Sciatic nerve (tissue), 2 donors: ENCODE data around the gene MAP3K2. TPM values are rescaled to one million over a fixed set of nuclear protein-coding genes. Genes with fewer than 3 reads are reported as not detected.

Experiments
- ATAC-seq: fragments of 200-7000 bp; cut with Tn5 transposase; one replicate; pipeline ENCODE4 v1.9.1; 2020; ENCODE audit warnings: mild to moderate bottlenecking, moderate library complexity
- DNase-seq: peaks from one replicate; pipeline ENCODE4 v3.0.0-alpha.2; 2020; ENCODE audit warnings: low spot score
- intact Hi-C: fragments of 100-400 bp; cut with DNase I; formaldehyde crosslinking; loops from one replicate; pipeline ENCODE4 v1.14.2; 2022
- total RNA-seq: library from RNA; stranded (reverse); fragmentation: NEBNext Ultra II Directional; extraction: Animal tissue kit (Norgen Biotek cat#: 25700); gene quantifications from one replicate; pipeline ENCODE4 v1.2.1, GENCODE V29; 2021
- donor health status: DM: no; HTN: no; CAD: no.
- donor health status: DM: no; HTN: no; CAD: no.

The MAP3K2 gene
- total RNA-seq, 1 donor from 2014 or later: 62.0 TPM

DNA sequence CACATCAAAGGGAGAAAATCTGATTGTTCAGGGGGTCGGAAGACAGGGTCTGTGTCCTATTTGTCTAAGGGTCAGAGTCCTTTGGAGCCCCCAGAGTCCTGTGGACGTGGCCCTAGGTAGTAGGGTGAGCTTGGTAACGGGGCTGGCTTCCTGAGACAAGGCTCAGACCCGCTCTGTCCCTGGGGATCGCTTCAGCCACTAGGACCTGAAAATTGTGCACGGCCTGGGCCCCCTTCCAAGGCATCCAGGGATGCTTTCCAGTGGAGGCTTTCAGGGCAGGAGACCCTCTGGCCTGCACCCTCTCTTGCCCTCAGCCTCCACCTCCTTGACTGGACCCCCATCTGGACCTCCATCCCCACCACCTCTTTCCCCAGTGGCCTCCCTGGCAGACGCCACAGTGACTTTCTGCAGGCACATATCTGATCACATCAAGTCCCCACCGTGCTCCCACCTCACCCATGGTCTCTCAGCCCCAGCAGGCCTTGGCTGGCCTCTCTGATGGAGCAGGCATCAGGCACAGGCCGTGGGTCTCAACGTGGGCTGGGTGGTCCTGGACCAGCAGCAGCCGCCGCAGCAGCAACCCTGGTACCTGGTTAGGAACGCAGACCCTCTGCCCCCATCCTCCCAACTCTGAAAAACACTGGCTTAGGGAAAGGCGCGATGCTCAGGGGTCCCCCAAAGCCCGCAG is 34.2 kb upstream of the MAP3K2 start:
- ATAC-seq (no peak), DNase-seq (no peak)
- intact Hi-C loops: no loop called here

DNA sequence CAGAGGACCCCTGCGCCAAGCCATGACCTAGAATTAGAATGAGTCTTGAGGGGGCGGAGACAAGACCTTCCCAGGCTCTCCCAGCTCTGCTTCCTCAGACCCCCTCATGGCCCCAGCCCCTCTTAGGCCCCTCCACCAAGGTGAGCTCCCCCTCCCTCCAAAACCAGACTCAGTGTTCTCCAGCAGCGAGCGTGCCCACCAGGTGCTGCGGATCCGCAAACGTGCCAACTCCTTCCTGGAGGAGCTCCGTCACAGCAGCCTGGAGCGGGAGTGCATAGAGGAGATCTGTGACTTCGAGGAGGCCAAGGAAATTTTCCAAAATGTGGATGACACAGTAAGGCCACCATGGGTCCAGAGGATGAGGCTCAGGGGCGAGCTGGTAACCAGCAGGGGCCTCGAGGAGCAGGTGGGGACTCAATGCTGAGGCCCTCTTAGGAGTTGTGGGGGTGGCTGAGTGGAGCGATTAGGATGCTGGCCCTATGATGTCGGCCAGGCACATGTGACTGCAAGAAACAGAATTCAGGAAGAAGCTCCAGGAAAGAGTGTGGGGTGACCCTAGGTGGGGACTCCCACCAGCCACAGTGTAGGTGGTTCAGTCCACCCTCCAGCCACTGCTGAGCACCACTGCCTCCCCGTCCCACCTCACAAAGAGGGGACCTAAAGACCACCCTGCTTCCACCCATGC is 33.5 kb upstream of the MAP3K2 start:
- intact Hi-C loops: no loop called here
- no peak for DNase-seq
- no peak for ATAC-seq

DNA sequence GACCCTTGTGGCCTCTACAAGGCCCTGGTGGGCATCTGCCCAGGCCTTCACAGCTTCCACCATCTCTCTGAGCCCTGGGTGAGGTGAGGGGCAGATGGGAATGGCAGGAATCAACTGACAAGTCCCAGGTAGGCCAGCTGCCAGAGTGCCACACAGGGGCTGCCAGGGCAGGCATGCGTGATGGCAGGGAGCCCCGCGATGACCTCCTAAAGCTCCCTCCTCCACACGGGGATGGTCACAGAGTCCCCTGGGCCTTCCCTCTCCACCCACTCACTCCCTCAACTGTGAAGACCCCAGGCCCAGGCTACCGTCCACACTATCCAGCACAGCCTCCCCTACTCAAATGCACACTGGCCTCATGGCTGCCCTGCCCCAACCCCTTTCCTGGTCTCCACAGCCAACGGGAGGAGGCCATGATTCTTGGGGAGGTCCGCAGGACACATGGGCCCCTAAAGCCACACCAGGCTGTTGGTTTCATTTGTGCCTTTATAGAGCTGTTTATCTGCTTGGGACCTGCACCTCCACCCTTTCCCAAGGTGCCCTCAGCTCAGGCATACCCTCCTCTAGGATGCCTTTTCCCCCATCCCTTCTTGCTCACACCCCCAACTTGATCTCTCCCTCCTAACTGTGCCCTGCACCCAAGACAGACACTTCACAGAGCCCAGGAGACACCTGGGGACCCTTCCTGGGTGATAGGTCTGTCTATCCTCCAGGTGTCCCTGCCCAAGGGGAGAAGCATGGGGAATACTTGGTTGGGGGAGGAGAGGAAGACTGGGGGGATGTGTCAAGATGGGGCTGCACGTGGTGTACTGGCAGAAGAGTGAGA is 32.5 kb upstream of the MAP3K2 start:
- DNase-seq: no peak
- no peak for ATAC-seq
- intact Hi-C loops: no loop called here

DNA sequence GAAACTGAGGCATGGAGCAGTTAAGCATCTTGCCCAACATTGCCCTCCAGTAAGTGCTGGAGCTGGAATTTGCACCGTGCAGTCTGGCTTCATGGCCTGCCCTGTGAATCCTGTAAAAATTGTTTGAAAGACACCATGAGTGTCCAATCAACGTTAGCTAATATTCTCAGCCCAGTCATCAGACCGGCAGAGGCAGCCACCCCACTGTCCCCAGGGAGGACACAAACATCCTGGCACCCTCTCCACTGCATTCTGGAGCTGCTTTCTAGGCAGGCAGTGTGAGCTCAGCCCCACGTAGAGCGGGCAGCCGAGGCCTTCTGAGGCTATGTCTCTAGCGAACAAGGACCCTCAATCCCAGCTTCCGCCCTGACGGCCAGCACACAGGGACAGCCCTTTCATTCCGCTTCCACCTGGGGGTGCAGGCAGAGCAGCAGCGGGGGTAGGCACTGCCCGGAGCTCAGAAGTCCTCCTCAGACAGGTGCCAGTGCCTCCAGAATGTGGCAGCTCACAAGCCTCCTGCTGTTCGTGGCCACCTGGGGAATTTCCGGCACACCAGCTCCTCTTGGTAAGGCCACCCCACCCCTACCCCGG is 31.8 kb upstream of the MAP3K2 start:
- DNase-seq (no peak), ATAC-seq (no peak)
- intact Hi-C loops: no loop called here

DNA sequence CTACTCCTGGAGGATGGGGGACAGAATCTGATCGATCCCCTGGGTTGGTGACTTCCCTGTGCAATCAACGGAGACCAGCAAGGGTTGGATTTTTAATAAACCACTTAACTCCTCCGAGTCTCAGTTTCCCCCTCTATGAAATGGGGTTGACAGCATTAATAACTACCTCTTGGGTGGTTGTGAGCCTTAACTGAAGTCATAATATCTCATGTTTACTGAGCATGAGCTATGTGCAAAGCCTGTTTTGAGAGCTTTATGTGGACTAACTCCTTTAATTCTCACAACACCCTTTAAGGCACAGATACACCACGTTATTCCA is 31.3 kb upstream of the MAP3K2 start:
- no peak for ATAC-seq
- intact Hi-C loops: no loop called here

DNA sequence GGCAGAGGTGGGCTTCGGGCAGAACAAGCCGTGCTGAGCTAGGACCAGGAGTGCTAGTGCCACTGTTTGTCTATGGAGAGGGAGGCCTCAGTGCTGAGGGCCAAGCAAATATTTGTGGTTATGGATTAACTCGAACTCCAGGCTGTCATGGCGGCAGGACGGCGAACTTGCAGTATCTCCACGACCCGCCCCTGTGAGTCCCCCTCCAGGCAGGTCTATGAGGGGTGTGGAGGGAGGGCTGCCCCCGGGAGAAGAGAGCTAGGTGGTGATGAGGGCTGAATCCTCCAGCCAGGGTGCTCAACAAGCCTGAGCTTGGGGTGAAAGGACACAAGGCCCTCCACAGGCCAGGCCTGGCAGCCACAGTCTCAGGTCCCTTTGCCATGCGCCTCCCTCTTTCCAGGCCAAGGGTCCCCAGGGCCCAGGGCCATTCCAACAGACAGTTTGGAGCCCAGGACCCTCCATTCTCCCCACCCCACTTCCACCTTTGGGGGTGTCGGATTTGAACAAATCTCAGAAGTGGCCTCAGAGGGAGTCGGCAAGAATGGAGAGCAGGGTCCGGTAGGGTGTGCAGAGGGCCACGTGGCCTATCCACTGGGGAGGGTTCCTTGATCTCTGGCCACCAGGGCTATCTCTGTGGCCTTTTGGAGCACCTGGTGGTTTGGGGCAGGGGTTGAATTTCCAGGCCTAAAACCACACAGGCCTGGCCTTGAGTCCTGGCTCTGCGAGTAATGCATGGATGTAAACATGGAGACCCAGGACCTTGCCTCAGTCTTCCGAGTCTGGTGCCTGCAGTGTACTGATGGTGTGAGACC is 30.7 kb upstream of the MAP3K2 start, which contains the start of gene PROC:
PROC (plus strand) TSS at position 128 of the 812 bp plus-strand sequence. CDS start 1,516 bp downstream, outside the sequence.
- ATAC-seq: no peak
- intact Hi-C loops: no loop called here
- DNase-seq: no peak

More for the DNA sequence above, 31.3 kb upstream of the MAP3K2 start:
- DNase-seq: no peak

DNA sequence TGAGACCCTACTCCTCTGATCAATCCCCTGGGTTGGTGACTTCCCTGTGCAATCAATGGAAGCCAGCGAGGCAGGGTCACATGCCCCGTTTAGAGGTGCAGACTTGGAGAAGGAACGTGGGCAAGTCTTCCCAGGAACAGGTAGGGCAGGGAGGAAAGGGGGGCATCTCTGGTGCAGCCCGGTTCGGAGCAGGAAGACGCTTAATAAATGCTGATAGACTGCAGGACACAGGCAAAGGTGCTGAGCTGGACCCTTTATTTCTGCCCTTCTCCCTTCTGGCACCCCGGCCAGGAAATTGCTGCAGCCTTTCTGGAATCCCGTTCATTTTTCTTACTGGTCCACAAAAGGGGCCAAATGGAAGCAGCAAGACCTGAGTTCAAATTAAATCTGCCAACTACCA is 29.6 kb upstream of the MAP3K2 start:
- DNase-seq: no peak
- ATAC-seq: no peak
- intact Hi-C loops: no loop called here

DNA sequence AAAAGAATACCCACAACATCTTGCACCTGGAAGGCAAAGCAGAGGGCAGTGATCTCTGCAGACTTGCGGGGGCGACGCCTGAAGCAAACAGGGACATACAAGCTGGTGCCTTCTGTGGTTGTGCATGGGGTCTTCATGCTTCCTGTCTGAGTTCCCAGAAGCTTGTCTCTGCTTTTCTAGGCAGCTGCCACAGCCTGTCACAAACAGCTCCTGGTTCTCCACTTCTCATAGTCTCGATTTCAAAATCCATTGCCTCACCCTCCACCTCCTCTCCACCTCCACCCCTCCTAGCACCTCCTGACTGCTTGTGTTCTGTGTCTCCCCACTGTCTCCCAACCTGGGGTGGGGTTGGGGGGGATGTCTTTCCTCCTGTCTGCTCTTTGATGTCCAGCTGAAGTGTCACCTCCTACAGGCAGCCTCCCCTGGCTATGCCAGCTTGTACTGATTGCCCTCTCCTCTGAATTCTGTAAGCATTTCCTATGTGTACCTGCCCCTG is 28.8 kb upstream of the MAP3K2 start:
- no peak for ATAC-seq

DNA sequence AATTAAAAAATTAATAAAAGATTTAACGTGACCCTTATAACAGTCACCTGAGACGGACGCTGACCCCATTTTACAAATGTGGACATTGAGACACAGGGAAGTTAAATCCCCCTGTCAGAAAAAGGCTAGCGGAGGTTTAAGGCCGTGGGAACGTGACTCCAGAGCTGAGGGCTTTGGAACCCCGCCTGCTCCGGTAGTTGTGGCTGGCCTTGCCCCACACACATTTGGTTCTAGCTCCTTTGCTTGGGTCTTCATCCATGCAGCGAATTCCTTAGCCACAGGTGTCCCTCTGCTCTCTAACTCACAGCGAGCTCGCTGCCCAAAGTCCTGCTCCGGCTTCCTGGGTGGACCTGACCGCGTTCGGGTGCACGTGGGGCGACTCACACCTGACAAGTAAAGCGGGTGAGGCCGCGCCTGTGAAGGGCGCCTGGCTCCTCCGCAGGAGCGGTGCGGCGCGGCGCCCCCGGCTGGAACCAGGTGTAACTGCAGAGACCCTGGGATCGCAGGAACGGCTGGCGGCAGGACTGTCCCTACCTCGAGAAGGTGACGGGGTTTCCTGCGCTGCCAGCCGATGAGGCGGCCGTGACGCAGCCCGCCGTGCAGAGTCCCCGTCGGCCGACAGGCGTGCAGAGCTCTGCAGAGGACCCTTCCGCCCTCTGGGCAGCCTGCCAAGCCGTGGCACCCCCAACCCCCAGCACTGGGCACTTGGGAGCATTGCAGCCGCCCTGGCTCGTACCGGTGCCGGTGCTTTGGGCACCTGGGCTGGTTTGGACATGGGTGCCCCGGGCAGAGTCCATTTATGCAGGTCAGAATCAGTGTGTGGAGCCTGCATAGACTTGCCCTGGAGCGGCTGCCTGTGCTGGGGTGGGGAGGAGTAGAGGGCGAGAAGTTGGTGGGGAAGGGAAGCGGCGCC is 28.1 kb upstream of the MAP3K2 start:
- intact Hi-C loops: no loop called here
- ATAC-seq (peak; percentile 55), DNase-seq (peak; percentile 70)

More for the DNA sequence above, 28.8 kb upstream of the MAP3K2 start:
- no peak for DNase-seq
- intact Hi-C loops: no loop called here

DNA sequence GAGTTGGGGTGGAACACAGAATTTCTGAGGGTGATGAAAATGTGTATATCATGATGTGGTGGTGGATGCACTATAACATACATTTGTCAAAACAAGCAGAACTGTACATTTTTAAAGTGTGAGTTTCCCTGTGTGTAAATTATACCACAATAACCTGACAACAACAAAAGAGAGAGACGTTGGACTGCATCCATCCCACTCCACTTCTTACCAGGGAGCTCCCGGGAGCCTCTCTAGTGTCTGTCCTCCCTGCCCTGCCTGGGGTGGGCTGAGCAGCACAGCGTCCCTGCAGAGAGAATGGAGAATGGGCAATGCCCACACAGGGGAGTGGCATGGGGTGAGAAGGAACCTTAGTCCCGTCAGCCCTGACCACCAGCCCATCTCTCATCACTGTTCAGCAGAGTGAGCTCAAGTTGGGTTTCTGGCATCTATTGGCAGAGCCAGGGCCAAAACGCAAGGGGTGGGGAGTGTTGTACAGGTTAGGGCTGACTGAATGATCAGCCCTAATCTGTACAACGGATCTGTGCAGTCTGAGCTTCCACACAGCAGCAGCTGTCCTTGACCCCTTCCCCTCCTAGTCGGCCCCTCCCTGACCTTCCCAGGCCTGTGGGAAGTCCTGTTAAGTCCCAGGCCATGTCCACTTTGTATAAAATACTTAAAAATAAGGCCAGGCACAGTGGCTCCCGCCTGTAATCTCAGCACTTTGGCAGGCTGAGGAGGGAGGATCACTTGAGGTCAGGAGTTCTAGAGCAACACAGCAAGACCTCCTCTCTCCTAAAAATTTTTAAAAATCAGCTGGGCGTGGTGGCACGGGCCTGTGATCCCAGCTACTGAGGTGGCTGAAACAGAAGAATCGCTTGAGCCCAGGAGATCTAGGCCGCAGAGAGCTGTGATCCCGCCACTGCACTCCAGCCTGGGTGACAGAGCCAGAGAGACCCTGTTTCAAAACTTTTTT is 27.1 kb upstream of the MAP3K2 start:
- intact Hi-C loops: no loop called here
- ATAC-seq: no peak
- no peak for DNase-seq

DNA sequence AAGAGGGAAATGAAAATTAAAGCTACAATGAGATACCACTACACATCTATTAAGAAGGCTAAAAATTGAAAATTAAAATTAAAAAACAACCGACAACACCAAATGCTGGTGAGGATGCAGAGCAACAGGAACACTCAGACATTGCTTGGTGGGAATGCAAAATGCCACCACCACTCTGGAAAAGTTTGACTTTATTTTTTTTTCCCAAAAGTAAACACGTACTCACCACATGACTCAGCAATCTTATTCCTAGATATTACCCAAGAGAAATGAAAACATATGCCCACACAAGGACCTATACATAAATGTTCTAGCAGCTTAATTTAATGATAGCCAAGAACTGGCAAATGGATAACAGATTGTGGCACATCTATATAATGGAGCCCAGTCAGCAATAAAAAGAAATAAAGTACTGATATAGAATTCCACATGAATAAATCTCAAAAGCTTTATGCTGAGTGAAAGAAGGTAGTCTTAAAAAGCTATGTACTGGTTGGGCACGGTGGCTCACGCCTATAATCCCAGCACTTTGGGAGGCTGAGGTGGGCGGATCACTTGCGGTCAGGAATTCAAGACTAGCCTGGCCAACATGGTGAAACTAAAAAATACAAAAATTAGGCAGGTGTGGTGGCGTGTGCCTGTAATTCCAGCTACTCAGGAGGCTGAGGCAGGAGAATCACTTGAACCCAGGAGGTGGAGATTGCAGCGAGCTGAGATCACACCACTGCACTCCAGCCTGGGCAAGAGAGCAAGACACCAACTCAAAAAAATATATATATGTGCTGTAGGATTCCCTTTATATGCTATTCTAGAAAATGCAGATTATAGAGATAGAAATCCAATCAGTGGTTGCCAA is 26.2 kb upstream of the MAP3K2 start:
- intact Hi-C loops: no loop called here
- ATAC-seq (no peak), DNase-seq (no peak)

DNA sequence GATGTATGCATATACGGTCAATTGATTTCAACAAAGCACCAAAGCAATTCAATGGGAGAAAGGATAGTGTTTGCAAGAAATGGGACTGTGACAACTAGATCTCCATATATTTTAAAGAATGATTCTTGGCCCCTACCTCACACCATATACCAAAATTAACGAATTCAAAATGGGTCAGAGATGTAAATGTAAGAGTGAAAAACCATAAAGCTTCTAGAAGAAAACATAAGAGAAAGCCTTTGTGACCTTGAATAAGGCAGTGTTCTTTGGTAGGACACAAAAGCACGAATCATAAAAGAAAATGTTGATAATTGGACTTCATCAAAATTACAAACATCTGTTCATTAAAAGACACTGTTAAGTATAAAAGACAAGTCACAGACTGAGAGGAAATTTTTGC is 25.4 kb upstream of the MAP3K2 start:
- intact Hi-C loops: no loop called here
- DNase-seq: no peak
- ATAC-seq: no peak

DNA sequence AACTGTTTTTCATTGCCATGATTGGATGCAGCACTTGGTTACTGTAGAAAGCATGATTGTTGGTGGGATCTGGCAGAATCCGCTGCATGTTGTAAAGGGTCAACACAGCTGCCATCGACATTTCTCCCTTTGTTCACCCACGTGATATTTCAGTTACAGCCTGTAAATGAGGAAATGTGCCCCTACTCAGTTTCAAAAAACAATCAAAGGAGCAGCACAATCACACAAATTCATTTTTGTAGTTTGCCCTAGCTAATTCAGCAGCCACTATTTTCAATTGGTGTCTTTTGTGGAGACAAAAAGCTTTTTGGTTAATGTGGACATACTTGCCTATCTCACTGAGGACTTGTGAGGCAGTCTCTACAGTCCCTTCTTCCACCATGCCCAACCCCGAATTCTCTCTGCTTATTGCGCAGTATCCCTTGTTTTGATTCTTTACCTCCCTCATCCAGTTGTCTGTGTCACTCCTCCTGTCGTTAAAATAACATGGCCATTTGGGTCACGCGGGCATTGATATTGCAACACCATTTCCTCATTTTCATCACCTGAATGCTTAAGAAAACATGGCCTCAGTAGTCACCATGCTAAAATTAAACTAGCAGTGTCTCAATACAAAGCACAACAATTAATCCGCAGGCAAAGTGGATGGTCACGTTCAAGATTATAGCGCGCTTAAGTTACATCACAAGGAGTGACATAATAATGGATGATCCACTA is 24.0 kb upstream of the MAP3K2 start:
- intact Hi-C loops: no loop called here
- ATAC-seq: no peak
- no peak for DNase-seq

DNA sequence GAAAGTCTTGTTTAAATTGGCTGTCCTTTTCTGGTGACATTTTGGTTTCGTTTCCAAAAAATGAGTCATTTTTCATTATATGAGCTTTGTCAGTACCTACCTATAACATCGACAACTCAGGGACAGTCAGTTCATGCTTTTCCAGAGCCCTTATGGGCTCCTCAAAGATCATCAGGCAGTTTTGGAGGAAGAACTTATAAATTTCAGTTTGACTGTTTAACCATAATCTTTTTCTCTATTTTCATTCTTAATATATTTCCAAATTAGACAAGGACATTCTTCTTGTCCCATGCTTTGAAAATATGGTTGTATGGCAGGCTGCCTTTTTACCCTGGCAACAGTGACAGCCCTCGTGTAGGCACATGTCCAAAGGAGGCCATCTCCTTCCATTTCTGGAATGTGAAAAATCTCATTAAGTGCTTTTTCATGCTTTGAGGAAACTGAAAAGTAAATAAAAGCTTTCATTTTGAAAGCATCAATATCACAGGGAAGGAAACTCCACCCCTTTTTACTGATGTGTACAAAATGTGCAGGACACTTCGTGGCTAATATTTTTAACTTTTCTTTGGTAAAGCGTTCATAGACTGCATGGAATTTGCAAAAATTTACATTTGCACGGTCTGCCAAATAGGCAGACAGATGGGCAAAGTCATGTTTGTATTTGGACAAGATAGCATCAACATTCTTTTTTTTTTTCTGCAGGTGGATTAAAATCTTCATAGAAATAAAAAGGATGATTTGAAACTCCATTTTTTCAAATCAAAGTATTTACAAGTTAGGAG is 23.3 kb upstream of the MAP3K2 start:
- DNase-seq: no peak
- intact Hi-C loops: no loop called here
- ATAC-seq: peak; percentile 14
